Islet precursor cell (in vitro differentiated cells): ENCODE results near the gene DAPK1.

Experiments used
- DNase-seq: peaks from one replicate; pipeline ENCODE4 v3.0.0-alpha.2; 2018

The DAPK1 gene

GRCh38 chr9:87673446-87674120 is 175.9 kb downstream of the DAPK1 start:
- peak; percentile 25 for DNase-seq

- no peak for DNase-seq
These were observed 177.1 kb downstream of the DAPK1 start for GRCh38 chr9:87674565-87675299.

GRCh38 chr9:87675906-87676515 is 178.3 kb downstream of the DAPK1 start:
- no peak for DNase-seq

GRCh38 chr9:87676976-87677775 is 179.5 kb downstream of the DAPK1 start:
- no peak for DNase-seq

- no peak for DNase-seq
These were observed 180.3 kb downstream of the DAPK1 start for GRCh38 chr9:87677776-87678587.

- peak; percentile 79 for DNase-seq
These were observed 181.1 kb downstream of the DAPK1 start for GRCh38 chr9:87678650-87679355.

GRCh38 chr9:87681271-87682061 is 183.8 kb downstream of the DAPK1 start:
- no peak for DNase-seq

- peak; percentile 38 for DNase-seq
These were observed 184.4 kb downstream of the DAPK1 start for GRCh38 chr9:87682085-87682484.

GRCh38 chr9:87682618-87683017 is 185.0 kb downstream of the DAPK1 start:
- no peak for DNase-seq

GRCh38 chr9:87683751-87684626 is 186.3 kb downstream of the DAPK1 start:
- DNase-seq = peak; percentile 54

- DNase-seq = peak; percentile 79
These were observed 187.1 kb downstream of the DAPK1 start for GRCh38 chr9:87684627-87685219.

- DNase-seq = no peak
These were observed 187.8 kb downstream of the DAPK1 start for GRCh38 chr9:87685441-87685840.

- peak; percentile 52 for DNase-seq
These were observed 188.3 kb downstream of the DAPK1 start for GRCh38 chr9:87685871-87686519.

GRCh38 chr9:87686520-87687090 is 188.9 kb downstream of the DAPK1 start:
- DNase-seq = no peak

- DNase-seq = no peak
These were observed 189.5 kb downstream of the DAPK1 start for GRCh38 chr9:87687207-87687606.

GRCh38 chr9:87694236-87694755 is 196.6 kb downstream of the DAPK1 start:
- DNase-seq = no peak

GRCh38 chr9:87695523-87695922 is 197.9 kb downstream of the DAPK1 start:
- DNase-seq = no peak

- no peak for DNase-seq
These were observed 199.0 kb downstream of the DAPK1 start for GRCh38 chr9:87696641-87697040.
